Gastrocnemius medialis (tissue), 4 donors: ENCODE results near the gene VPS9D1.

Source experiments
- CTCF ChIP-seq, 5 experiments: fragments of 450-650 bp in 3 of 5; fragments of 200-600 bp in 2 of 5; sonication (generic) in 2 of 5; IDR thresholded peaks in 4 of 5; conservative IDR thresholded peaks in 1 of 5; 1 replicate in 4 of 5; 2 replicates in 1 of 5; pipeline ENCODE4 v1.5.1; 2016 to 2019; ENCODE audit warnings: antibody characterized with exemption in 5 of 5, mild to moderate bottlenecking in 3 of 5, moderate library complexity in 3 of 5
- POLR2A ChIP-seq, 2 donors: fragments of 450-650 bp; IDR thresholded peaks; one replicate each; pipeline ENCODE4 v1.6.1; 2017; ENCODE audit warnings: antibody characterized with exemption in 2 of 2, mild to moderate bottlenecking in 2 of 2, moderate library complexity in 2 of 2

- no peak for TF ChIP-seq CTCF (IDR thresholded peaks at IDR 0.05 in 4 of 5, conservative IDR thresholded peaks at IDR 0.05 in 1 of 5)
- no peak for TF ChIP-seq POLR2A (IDR thresholded peaks at IDR 0.05)
Observed at GRCh38 chr16:89737341-89738071, 16.8 kb upstream of the VPS9D1 start.
